Esophagus muscularis mucosa (tissue), 4 donors: ENCODE measurements around the gene TSEN15. TPM values are rescaled to one million over a fixed set of nuclear protein-coding genes. Genes with fewer than 3 reads are reported as not detected.

ENCODE experiments used
- DNase-seq: peaks from one replicate; pipeline ENCODE4 v3.0.0-alpha.2; 2017; ENCODE audit errors: extremely low spot score
- H3K27ac ChIP-seq, 4 donors: fragments of 200-600 bp; sonication (generic); replicated peaks in 1 of 4; 1 replicate in 3 of 4; 2 replicates in 1 of 4; pipeline ENCODE4 v1.5.1; 2016 to 2019; ENCODE audit warnings: mild to moderate bottlenecking in 1 of 4
- H3K27me3 ChIP-seq, 4 donors: fragments of 200-600 bp; sonication (generic); one replicate each; pipeline versions ENCODE4 v1.5.1 to v1.6.0; 2016 to 2019
- H3K36me3 ChIP-seq, 4 donors: fragments of 200-600 bp; sonication (generic); one replicate each; pipeline ENCODE4 v1.5.1; 2016 to 2019
- H3K4me1 ChIP-seq, 4 donors: fragments of 200-600 bp; sonication (generic); one replicate each; pipeline ENCODE4 v1.5.1; 2016 to 2019
- H3K4me3 ChIP-seq, 4 donors: fragments of 200-600 bp; sonication (generic); 1 replicate in 2 of 4; 2 replicates in 2 of 4; pipeline ENCODE4 v1.5.1; 2016 to 2019; ENCODE audit warnings: mild to moderate bottlenecking in 4 of 4, moderate library complexity in 1 of 4
- H3K9me3 ChIP-seq, 4 donors: fragments of 200-600 bp; sonication (generic); 1 replicate in 3 of 4; 2 replicates in 1 of 4; pipeline ENCODE4 v1.5.1; 2016 to 2019
- EP300 ChIP-seq: sonication (generic); formaldehyde crosslinking; IDR thresholded peaks from one replicate; pipeline ENCODE4 v1.6.1; 2017; ENCODE audit warnings: antibody characterized with exemption
- POLR2A ChIP-seq: fragments of 450-650 bp; IDR thresholded peaks from one replicate; pipeline ENCODE4 v1.6.1; 2017; ENCODE audit warnings: antibody characterized with exemption, moderate library complexity, mild to moderate bottlenecking, low read depth
- POLR2AphosphoS5 ChIP-seq, 2 donors: sonication (generic); formaldehyde crosslinking; IDR thresholded peaks; one replicate each; pipeline ENCODE4 v1.6.1; 2017; ENCODE audit warnings: antibody characterized with exemption in 2 of 2
- WGBS: methylation state at CpG from one replicate; pipeline ENCODE4 v1.1.5; 2018; 5-methylcytosine and 5-hydroxymethylcytosine counted together
- intact Hi-C: fragments of 100-400 bp; cut with DNase I; formaldehyde crosslinking; loops from one replicate; pipeline ENCODE4 v1.15.1; 2023
- total RNA-seq, 4 donors: library from RNA; depleted of rRNA; stranded (reverse); fragments of >200 nt; gene quantifications; one replicate each; pipeline versions ENCODE4 v1.1.0 to v1.2.1, GENCODE V29; 2016
- TF ChIP-seq, protein P1 (sequence below), 3 experiments: fragments of 200-600 bp in 2 of 3; fragments of 450-650 bp in 1 of 3; sonication (generic) in 2 of 3; IDR thresholded peaks; one replicate each; pipeline ENCODE4 v1.5.1; 2017 to 2019; ENCODE audit warnings: antibody characterized with exemption in 3 of 3, mild to moderate bottlenecking in 2 of 3, moderate library complexity in 1 of 3

Gene TSEN15
- total RNA-seq, 4 donors from 2014 or later = 27.3 to 52.3 (median 33.4) TPM

- Histone ChIP-seq H3K27ac (no peak overlapping the region), H3K27me3 (no peaks in the 10 kb centered on the region), H3K9me3 (peaks cover 0 to 6% (median 0%) of the 10 kb centered on the region in 4 donors), H3K4me3 (no peak overlapping the region), H3K4me1 (no peaks in the 10 kb centered on the region), H3K36me3 (no peaks in the 10 kb centered on the region)
- no peak for DNase-seq
- TF ChIP-seq POLR2A (no peak), POLR2AphosphoS5 (IDR thresholded peaks at IDR 0.05) (no peak), EP300 (no peak)
- TF ChIP-seq, protein P1, sequence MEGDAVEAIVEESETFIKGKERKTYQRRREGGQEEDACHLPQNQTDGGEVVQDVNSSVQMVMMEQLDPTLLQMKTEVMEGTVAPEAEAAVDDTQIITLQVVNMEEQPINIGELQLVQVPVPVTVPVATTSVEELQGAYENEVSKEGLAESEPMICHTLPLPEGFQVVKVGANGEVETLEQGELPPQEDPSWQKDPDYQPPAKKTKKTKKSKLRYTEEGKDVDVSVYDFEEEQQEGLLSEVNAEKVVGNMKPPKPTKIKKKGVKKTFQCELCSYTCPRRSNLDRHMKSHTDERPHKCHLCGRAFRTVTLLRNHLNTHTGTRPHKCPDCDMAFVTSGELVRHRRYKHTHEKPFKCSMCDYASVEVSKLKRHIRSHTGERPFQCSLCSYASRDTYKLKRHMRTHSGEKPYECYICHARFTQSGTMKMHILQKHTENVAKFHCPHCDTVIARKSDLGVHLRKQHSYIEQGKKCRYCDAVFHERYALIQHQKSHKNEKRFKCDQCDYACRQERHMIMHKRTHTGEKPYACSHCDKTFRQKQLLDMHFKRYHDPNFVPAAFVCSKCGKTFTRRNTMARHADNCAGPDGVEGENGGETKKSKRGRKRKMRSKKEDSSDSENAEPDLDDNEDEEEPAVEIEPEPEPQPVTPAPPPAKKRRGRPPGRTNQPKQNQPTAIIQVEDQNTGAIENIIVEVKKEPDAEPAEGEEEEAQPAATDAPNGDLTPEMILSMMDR (IDR thresholded peaks at IDR 0.05) = no peak
- intact Hi-C loops = no loop called here
Observed at GRCh38 chr1:184101141-184101540, 49.6 kb downstream of the TSEN15 start.

GRCh38 chr1:184101571-184101970, 50.0 kb downstream of the TSEN15 start:
- Histone ChIP-seq H3K9me3 (peaks cover 0 to 6% (median 0%) of the 10 kb centered on the region in 4 donors), H3K36me3 (no peaks in the 10 kb centered on the region), H3K4me1 (no peaks in the 10 kb centered on the region), H3K27me3 (no peaks in the 10 kb centered on the region), H3K4me3 (no peak overlapping the region), H3K27ac (no peak overlapping the region)
- TF ChIP-seq POLR2A = no peak
- no peak for DNase-seq
- intact Hi-C loops = no loop called here
- 87% methylated on average over 1 of the region's 1 CpG for WGBS

DNA sequence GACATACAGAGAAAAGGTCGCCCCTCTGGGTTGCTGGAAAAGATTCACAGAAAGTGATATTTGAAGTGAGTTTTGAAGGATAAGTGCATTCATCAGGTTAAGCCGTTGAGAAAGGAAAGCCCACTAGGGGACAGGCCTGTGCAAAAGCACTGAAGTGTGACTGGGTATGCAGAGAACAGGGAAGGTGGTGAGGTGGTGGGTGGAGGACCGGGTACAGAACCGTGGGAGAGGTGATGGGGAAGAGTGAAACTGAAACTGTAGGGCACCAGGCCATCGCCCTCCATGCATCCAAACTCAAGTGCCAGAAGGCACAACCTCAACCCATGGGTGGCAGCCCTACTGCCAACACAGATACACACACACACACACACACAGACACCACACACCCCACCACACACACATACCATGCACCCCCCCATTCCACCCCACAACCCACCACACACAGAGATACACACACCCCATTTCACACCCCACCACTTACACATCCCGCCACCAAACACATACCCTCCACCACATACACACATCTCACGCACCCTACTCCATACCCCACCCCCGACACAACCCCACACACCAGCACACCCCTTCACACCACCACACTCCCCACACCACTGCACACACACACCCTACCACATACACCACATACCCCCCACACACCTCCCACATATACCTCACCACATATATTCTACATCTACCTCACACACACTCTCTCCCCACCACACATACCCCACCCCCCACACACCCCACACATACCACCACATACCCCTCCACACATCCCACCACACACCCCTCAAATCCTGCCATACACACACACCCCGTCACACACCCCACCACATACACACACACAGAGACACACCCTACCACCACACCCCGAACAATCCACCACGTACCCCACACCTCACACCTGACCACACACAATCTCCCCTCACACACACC, 59.0 kb downstream of the TSEN15 start:
- H3K4me3 ChIP-seq = no peak overlapping the region
- WGBS = 92% methylated on average over 11 of the region's 11 CpGs

DNA sequence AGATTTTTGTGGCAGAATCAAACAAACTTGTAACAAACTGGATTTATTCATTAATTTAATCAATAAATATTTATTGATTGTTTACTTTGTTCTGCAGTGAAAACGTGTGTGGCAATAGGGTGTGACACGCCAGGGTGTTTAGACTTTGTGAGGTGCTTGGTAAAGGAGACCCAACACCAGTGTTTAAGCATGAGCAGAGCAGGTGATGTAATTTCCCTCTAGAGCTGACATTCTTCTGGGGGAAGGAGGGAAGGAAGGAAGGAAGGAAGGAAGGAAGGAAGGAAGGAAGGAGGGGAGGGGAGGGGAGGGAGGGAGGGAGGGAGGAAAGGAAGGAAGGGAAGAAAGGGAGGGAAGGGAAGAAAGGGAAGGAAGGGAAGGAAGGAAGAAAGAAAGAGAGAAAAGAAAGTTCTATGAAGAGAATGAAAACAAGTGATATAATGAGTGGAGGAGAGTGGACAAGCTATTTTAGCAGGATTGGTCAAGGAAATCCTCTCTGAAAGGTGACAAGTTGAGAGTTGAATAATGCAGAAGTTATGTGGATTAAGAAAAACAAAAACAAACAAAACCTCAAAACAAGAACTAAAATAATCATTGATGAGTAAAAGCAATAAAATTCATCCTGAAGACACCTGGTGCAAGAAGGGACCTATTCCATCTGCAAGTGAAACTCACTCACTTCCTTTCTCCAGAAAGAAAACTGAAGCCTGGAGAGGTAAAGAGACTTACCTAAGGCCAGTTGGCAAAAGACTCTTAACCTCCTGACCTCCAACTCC, 60.8 kb downstream of the TSEN15 start:
- TF ChIP-seq EP300 (no peak), POLR2AphosphoS5 (IDR thresholded peaks at IDR 0.05) (no peak), POLR2A (no peak)
- TF ChIP-seq, protein P1 (IDR thresholded peaks at IDR 0.05) = no peak
- Histone ChIP-seq H3K27ac (no peak overlapping the region), H3K4me1 (no peaks in the 10 kb centered on the region), H3K36me3 (no peaks in the 10 kb centered on the region), H3K27me3 (no peaks in the 10 kb centered on the region), H3K4me3 (no peak overlapping the region), H3K9me3 (no peaks in the 10 kb centered on the region)
- DNase-seq = no peak
- intact Hi-C loops = no loop called here
- 87% methylated on average over 2 of the region's 2 CpGs for WGBS

More for the DNA sequence above, 59.0 kb downstream of the TSEN15 start:
- Histone ChIP-seq H3K9me3 (no peaks in the 10 kb centered on the region), H3K27me3 (no peaks in the 10 kb centered on the region), H3K27ac (no peak overlapping the region), H3K36me3 (no peaks in the 10 kb centered on the region), H3K4me1 (no peaks in the 10 kb centered on the region)
- TF ChIP-seq POLR2A = no peak
- TF ChIP-seq, protein P1 (IDR thresholded peaks at IDR 0.05) = no peak
- TF ChIP-seq EP300 = no peak
- no peak for TF ChIP-seq POLR2AphosphoS5 (IDR thresholded peaks at IDR 0.05)
- intact Hi-C loops = no loop called here
- no peak for DNase-seq

DNA sequence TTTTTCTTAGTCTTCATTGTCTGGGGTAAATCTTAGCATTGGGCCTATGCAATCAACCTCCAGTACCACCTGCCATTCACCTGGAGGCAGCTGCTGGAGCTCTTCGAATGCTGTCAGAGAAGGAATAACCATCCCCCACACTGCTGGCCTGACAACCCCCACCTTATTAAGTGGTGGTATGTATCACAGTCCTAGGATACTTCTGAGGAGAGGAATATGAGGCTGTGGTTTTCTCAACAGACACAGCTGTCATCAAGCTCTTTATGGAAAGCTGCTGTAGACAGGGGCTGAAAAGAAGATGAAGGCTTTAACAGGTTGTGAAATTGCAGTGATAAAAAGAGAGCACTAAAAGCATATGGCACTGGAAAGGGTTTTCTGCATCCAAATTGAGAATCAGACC, 61.7 kb downstream of the TSEN15 start:
- no peak for DNase-seq
- 68% methylated on average over 1 of the region's 1 CpG for WGBS
- H3K27me3 ChIP-seq = no peaks in the 10 kb centered on the region
- intact Hi-C loops = no loop called here
- no peaks in the 10 kb centered on the region for H3K36me3 ChIP-seq
- H3K27ac ChIP-seq = no peak overlapping the region
- H3K4me1 ChIP-seq = no peaks in the 10 kb centered on the region
- TF ChIP-seq POLR2A (no peak), EP300 (no peak), POLR2AphosphoS5 (IDR thresholded peaks at IDR 0.05) (no peak)
- TF ChIP-seq, protein P1 (IDR thresholded peaks at IDR 0.05) = no peak
- H3K4me3 ChIP-seq = no peak overlapping the region
- H3K9me3 ChIP-seq = no peaks in the 10 kb centered on the region
